HG02943 (cell line): ENCODE measurements around the gene ZDHHC22.
A peak's percentile ranks its signal among the peaks of the same experiment; 100 is the strongest.
"Not testable (repeated sequence)": the region's sequence is repeated elsewhere in the genome, so short reads cannot be mapped to it uniquely, and the experiment has no call there.

Source experiments
- ATAC-seq: cut with Tn5 transposase; IDR thresholded peaks from one replicate; pipeline ENCODE4 v1.9.1; 2021; ENCODE audit warnings: mild to moderate bottlenecking, low read depth, moderate library complexity; ENCODE audit not compliant: unreplicated experiment

Gene ZDHHC22, protein sequence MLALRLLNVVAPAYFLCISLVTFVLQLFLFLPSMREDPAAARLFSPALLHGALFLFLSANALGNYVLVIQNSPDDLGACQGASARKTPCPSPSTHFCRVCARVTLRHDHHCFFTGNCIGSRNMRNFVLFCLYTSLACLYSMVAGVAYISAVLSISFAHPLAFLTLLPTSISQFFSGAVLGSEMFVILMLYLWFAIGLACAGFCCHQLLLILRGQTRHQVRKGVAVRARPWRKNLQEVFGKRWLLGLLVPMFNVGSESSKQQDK

DNA sequence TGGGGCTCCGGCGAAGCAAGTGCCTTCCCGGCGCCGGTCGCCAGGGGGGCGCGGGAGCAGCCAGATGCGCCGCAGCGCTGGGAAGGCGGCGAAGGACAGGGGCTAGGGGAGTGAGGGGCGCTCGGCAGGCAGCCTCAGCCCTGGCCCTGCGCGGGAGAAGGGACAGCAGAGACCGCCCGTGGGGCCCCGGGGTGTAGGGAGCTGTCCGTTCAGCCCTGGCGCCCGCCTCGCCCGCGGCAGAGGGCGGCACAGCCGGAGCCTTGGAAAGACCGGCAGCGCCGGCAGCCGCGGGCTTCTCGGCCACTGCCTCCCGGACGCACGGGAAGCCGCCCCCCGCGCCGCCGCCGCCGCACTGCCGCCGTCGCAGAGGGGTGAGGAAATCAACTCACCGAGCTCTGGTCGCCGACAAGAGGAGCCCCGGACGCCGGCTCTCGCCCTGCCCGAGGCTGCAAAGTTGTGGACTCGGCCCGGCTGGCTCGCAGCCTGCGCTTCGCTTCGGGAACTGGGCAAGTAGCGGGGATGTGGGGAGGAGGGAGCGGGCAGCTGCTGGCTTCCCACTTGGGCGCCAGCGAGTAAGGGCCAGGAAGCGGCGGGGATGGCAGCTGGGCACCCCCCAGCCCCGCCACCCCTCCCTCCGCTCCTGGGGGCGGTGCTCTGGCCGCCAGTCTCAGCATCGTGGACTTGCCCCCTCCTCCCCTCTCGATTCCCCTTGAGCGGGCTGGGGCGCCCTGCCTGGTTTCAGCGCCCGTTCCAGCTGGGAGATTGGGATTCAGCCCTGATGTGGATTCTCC is at the start of gene ZDHHC22:
Gene ZDHHC22 (minus strand): TSS at position 578 of the 791 bp plus-strand sequence. CDS start 2,053 bp downstream, outside the sequence.
- no peak for ATAC-seq

DNA sequence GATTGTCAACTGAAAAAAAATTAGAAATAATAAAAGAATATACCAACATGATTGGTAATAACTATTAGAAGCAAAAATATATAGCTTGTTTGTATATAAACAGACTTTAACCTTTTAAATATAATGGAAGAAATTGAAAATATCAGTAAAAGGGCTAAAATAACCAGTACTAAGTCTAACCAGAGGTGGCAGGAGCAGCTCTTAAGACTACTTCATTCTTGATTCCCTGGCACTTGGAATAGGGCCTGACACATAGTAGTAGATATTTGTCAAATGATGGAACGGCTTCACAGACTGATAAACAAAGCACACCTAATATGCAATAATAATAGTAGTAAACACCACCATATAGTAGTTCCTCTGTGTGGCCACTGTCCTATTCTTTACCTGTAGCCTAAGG is 49.4 kb upstream of the ZDHHC22 start:
- ATAC-seq = no peak

DNA sequence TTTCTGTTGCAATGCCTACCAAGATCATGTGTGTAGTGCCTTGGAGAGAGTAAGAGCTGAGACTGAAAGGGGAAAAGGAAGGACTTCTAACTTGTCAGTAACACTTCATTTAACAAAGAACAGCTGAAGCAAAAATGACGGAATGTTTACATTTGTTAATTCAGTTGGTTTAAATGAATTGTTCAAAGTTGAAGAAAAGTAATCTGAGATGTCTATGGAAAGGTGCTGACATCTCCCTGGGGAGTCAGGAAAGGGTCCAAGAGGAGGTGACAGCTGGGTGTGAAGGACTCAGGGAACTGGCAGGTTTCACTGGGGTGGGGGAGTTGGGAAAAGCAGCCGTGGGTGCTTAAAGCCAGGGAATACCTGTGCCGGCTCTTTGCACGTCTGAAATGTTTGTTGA is 47.9 kb upstream of the ZDHHC22 start:
- no peak for ATAC-seq

DNA sequence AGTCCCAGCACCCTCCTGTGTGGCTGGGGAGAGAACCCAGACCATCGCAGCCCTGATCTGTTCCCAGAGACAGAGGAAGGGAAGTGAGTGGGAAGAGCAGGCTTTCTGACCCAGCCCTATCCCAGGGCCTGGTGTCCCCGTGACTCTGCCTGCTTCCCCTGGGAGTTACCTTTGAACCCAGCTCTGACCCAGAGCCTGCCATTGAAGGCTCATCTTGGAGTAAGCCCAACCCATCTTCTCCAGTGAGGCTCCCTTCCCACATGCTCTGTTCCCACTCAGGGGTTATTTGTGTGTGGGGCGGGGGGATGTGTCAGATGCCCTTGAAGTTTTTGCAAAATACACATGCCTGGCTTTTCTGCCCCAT is 46.0 kb upstream of the ZDHHC22 start:
- ATAC-seq = no peak

DNA sequence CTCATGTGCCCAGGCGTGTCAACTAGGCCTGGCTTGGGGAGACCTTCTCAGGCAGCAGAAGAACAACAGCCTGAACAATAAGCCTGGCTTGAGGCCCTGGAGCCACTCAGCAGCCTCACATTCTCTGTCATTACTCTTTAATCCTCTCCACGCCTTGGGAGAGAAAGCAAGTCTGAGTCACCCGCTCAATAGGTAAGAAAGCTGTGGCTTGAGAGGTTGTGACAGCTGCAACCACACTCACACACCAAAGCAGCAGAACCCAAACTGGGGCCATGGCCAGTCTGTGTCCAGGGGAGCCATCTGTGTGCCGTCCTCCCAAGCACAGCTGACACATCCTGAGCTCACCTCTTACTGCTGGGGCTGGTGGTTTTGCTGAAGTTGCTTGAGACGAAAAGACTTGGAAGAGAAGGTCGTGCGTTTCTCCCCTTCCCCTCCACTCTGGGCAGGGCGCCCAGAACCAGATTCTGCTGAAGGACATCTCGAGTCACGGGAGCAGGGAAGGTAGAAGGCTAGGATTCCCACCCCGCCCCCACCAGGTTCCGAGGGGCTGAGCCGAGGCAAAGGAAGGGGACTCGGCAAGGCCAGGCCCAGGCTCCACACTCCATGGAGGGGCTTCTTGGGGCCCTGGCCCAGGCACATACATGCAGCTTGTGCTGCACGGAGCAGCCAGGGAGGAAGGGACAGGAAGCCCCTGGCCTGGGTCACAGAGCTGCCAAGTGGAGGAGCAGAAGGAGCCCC is 45.5 kb upstream of the ZDHHC22 start:
- no peak for ATAC-seq

DNA sequence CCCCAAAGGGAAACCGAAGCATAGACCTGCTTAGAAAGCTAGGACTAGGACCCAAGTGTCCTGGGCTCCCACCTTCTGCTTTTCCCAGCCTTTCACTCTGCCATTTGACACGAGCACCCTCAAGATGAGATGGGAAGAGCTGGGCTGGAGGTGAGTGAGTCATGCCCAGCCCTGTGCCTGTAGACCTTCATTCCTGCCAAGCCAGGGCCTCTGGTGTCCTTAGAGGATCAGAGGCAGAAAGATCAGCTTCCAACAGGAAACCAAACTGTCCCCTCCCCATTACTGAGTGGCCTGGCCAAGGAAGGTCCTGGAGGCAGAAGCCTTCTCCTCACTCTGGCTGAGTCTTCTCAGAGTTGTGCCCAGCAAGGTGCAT is 43.5 kb upstream of the ZDHHC22 start:
- ATAC-seq = no peak

DNA sequence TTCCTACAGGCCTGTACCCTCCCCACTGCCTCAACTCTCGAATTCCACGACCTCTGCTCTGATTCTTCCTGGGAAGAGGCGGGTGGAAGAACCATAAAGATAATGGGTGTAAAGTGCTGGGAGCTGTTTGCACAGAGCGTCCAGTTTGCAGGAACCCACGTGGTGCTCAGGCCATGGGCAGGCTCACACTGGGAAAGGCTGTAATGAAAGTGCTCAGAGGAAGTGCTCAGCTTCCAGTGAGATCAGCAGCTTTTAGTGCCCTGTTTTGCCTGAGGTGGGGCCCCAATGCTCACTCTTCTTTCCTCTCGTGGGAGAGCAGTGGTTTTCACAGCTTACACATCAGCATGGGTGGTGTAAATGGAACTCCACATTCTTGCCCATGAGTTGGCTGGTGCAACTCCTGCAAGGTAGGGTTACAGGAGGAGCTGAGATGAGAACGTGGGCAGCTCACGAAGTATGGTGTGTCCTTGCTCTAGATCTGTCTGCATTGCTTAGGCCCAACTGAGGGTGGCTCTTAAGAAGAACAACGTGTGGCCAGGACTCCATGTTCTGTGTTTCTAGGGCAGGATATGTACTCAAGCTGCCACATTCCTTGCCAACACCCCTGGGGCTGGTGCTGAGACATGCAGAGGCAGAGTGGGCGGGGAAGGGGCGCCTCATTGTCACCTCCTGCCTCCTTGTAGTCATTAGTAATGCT is 43.0 kb upstream of the ZDHHC22 start:
- ATAC-seq = no peak

DNA sequence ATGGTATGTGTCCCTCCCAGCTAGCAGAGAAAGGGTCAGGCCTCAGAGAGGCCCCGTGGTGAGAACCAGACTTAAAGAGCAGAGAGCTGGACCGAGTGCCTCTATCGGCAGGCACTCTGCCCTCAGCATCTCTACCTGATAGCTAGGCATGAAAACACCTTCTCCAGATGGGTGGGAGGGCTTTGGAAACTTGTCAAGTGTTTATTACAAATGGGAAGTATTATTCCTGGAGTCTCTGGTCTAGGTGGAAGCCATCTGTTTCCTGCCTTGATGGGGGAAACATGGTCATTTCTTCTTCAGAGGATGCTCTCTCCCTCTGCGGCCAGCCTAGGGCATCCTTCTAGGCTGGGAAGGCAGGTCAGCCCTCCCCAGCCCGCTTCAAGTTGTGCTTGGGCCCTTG is 42.3 kb upstream of the ZDHHC22 start:
- no peak for ATAC-seq

DNA sequence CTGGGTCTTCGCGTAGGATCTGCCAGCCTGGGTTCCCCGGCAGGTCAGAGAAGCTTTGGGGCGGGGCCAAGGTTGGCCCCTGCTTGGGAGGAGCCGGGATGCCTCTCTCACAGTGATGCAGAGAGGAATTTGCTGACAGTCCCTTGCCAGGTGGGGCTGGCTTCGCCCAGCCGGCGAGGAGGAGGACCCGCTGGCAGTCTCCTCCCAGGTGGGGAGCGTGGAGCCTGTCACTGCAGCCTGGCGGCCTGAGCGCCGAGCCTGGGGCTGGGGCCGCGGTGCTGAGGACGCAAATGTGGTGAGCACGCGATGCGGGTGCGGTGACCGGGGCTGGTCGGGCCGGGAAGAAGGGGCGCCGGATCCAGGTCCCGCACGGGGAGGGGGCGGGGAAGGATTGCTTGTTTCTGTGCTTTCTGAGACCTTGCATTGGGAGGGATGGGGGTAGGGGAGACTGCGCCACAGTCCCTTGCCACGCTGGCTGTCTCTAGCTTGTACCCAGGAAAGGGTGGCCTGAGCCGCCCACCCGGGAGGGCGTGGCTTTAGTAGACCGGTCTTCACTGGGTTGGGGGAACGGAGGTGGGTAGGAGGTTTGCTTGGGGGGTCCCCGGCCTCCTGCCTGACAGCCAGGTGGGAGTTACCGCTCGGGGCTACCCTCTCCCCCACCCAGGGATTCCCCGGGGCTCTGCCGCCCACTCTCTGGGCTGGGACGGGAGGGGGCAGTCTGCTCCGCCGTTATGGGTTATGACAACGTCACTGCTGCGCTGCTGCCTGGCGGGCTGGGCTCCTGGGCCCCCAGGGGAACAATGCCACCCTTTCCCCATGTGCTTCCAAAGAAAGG is 40.2 kb upstream of the ZDHHC22 start, which contains the start of gene TMEM63C:
Gene TMEM63C (plus strand): TSS at position 196 of the 835 bp plus-strand sequence. CDS start 37,016 bp downstream, outside the sequence.
- peak; percentile 61 for ATAC-seq

DNA sequence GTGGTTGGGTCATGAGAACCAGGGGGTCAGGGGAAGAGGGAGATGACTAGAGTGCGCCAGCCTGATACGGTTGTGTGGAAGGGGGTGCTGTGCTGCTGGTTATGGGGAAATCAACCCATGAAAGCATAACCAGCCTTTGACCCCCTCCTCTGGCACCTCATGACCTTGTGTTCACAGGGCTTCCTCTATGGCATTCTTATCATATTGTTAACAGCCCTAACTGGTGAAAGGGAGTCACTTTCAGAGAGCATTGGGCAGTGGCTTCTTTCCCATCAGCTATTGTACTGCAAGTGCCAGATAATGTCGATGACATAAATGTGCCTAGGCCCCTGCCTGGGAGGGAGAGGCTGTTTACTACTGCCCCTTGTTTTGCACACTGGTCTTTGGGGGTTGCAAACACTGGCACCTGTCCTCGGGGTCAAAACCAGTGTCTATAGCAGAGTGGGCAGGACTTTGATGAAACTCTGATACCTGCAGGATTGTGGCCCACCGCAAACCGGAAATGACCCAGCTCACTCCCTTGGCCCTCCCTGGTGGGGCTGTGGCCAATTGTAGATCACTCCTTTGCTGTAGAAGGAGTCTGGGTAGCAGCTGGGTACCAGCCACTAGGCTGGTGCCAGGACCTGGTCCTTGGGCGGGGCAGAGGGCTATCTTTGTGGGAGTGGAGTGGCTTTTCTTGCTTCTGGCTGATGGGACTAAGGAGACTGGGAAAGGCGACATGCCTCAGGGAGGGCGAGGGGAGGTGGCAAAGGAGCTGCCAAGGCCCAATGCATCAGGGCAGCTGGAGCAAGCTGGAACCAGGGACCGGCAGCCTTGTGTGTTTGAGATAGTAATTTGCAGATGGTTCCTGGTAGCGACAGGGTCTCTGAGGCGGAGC is 39.4 kb upstream of the ZDHHC22 start:
- no peak for ATAC-seq

DNA sequence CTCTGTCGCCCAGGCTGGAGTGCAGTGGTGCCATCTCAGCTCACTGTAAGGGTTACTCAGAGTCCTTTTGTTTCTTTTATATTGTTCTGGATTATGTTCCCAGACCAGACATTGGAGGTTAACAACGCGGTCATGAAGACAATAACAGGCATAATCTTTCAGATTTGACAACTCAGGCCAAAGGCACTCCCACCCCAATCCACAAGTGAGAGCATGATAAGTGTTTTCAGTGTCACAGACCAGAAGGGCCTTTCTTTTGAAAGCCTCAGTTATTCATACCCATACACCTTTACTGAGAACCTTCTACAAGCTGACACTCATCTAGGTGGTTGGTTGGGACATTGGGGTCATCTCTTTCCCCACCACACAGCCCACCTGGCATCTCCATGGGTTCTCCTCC is 37.1 kb upstream of the ZDHHC22 start:
- no peak for ATAC-seq

DNA sequence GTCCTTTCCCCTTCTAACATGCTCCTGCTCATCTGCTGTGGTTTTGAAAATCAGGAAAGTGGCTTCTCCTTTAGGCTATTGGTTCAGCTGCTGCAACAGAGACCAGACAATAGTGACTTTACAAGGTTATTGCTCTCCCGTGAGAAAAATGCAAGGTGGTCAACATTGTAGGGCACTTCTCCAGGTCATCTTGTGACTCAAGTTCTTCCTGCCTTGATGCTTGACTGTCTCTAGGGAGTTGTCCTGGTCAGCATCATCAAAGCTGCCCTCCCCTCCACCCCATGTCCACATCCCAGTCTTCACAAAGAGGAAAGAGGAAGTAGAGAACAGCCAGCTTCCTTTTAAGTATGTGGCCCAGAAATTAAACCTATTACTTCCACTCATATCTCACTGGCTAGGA is 36.1 kb upstream of the ZDHHC22 start:
- no peak for ATAC-seq

DNA sequence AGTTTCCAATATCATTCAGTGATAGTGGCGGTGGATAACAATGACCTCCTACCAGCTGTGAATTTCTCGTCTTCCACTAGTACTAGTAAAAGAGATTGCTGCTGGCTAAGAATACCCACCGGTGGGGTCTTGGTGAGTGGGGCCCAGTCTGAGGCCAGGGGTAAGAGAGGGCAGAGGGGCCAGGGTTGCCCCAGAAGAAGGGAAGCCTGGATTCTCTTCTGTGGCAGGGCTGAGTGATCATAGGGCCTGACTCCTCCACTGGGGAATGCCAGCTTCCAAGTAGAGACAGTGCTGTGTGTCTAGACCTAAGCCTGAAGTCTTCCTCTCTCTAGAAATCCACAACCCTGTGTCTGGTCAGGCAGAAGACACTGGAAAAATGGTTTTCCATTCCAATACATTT is 34.3 kb upstream of the ZDHHC22 start:
- ATAC-seq = no peak

DNA sequence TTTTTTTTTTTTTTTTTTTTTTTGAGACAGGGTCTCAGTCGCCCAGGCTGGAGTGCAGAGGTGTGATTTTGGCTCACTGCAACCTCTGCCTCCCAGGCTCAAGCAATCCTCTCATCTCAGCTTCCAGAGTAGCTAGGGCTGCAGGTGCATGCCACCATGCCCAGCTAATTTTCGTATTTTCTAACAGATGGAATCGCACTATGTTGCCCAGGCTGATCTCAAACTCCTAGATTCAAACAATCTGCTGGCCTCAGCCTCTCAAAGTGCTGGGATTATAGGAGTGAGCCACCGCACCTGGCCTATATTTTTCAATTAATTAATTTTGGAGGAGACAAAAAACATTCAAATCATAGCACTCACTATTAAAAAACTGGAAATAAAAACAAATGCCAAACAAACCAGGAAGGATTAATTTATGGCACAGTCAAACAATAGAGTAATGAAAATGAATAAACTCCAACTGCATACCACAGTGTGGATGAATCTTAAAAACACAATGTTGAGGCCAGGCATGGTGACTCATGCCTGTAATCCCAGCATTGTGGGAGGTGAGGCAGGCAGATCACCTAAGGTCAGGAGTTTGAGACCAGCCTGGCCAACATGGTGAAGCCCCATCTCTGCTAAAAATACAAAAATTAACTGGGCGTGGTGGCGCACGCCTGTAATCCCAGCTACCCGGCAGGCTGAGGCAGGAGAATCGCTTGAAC is 32.5 kb upstream of the ZDHHC22 start:
- not testable (repeated sequence) for ATAC-seq

DNA sequence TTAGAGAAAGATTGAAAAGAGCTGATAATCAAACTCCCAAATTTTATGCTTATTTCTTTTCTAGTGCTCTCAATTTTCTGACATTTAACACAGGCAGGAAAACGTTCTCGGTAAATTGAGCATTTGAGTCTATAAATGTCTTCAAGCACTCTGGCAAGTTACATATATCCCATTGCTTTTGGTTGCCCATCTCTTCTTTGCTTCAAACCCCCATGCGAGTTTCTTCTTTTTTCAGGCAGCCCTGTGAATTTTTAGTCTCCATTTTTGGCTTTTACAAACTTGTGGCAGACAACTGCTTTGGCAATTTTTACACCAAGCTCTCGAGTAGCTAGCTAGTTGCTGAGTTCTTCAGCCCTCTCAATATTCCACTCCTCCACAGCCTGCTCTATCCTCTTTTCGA is 31.3 kb upstream of the ZDHHC22 start:
- ATAC-seq = no peak

DNA sequence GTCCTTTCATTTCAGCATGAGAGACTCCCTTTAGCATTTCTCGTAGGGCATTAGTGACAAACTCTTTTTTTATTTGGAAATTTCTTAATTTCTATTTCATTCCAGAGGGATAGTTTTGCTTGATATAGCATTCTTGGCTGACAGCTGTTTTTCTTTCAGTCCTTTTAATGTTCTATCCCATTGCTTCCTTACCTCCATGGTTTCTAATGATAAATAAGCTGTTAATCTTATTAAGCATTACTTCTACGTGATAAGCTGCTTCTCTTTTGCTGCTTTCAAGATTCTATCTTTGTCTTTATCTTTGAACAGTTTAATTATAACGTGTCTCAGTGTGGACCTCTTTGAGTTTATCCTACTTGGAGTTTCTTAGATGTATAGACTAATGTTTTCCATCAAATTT is 28.5 kb upstream of the ZDHHC22 start:
- ATAC-seq = no peak

DNA sequence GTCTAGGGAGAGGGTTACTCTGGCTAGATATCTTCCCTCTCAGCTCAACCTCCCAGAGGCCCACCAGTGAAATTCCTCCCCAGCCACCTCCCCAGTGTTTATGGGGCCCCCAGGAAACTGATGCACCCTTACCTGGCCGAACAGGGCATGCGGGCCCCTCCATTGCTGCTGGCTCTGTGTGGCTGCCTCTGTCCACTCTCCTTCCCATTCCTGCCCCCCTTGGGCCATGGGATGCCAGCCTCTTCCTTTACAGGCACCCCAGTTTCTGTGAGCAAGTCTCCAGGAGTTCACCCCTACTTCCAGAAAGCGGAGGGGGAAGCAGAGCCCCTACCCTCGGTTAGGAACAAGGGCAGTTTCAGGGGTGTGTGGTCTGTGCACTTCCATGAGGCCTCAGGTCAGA is 19.4 kb upstream of the ZDHHC22 start:
- no peak for ATAC-seq

DNA sequence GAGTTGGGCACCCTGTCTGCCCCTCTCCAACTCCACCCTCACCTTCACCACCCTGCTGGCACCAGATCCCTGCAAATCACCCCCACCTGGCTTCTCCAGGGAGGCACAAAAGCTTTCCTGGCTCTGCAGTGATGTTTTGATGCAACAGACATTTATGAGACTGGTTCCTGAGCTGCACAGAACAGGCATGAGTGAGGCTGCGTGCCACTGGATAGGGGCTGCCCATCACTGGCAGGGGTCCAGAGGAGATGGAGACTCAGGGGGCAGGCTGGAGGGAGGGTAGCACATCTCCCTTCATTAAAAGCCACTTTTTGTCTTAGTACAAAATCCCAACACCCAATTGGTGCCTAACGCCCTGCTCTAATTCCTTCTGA is 17.3 kb upstream of the ZDHHC22 start:
- no peak for ATAC-seq
